Inflammatory macrophage treated with lipopolysaccharide for 1 hour (primary cell): ENCODE measurements around the gene TST.

Experiments
- DNase-seq, 2 donors: peaks; one replicate each; pipeline ENCODE4 v3.0.0-alpha.2; 2020 to 2022

TST gene

GRCh38 chr22:37053310-37054055, 34.2 kb upstream of the TST start:
- peak in 1 of 2 donors; percentile 17 for DNase-seq

- DNase-seq = no peak
These were observed 33.4 kb upstream of the TST start for GRCh38 chr22:37052386-37053309.

GRCh38 chr22:37051391-37052385, 32.4 kb upstream of the TST start, which contains the start of gene KCTD17:
Gene KCTD17 (plus strand): TSS chr22:37051742. CDS start chr22:37051761, 19 bp downstream.
- peak; percentile 64 to 67 for DNase-seq

- DNase-seq = no peak
These were observed 31.7 kb upstream of the TST start for GRCh38 chr22:37050913-37051312.

DNA sequence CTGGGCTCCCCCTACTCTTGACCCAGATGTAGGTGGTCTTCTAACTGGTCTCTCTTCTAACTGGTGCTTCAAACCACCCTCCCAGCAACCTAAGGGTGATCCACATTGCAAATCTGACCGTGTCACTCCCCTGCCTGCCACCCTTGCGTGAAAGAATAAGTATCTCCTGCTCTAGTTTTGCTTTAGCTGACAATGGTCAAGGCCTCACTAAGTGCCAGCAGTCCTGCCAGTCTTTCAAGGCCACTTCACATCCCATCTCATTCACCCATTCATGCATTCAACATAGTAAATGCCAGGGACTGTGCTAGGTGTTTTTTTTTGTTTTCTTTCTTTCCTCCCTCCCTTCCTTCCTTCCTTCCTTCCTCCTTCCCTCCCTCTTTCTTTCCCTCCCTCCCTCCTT, 30.0 kb upstream of the TST start:
- no peak for DNase-seq

- DNase-seq = no peak
These were observed 28.9 kb upstream of the TST start for GRCh38 chr22:37048133-37048532.

GRCh38 chr22:37047006-37047405, 27.8 kb upstream of the TST start:
- no peak for DNase-seq

DNA sequence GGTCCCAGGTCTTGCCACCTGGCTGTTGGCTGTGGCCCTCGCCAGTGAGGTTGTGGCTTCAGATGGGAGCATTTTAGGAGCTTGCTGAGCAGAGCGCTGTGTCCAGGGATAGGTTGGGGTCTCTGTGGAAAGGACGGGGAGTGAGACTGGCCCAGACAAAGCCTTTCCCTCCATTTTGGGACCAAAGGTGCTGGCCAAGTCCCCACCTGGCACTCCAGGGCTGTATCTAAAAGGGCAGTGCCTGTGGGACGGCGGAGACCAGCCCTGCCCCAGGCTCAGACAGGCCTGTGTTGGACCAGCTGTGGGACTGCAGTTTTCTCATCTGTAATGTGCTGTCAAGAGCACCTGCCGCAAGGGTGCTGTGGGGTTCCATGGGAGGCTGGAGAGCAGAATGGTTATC, 27.3 kb upstream of the TST start:
- no peak for DNase-seq

DNA sequence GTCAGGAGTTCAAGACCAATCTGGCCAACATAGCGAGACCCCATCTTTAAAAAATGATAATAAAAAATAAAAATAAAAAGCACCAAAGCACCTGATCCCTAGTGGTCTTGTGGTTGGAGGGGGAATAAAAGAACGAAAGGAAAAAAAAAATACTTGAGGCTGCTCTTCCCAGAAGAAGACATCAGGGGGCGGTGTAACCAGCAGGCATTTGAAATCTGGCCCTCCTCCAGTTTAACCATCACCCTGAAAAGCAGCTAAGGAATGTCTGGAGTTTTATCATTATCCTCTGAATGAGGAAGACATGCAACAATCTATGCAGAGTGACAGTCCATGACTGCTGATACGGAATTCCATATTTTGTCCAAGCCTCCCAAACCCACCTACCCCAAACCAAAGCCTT, 26.7 kb upstream of the TST start:
- DNase-seq = peak in 1 of 2 donors; percentile 33

- peak; percentile 40 to 55 for DNase-seq
These were observed 25.7 kb upstream of the TST start for GRCh38 chr22:37044634-37045625.

- peak; percentile 49 to 54 for DNase-seq
These were observed 24.7 kb upstream of the TST start for GRCh38 chr22:37043828-37044538.

DNA sequence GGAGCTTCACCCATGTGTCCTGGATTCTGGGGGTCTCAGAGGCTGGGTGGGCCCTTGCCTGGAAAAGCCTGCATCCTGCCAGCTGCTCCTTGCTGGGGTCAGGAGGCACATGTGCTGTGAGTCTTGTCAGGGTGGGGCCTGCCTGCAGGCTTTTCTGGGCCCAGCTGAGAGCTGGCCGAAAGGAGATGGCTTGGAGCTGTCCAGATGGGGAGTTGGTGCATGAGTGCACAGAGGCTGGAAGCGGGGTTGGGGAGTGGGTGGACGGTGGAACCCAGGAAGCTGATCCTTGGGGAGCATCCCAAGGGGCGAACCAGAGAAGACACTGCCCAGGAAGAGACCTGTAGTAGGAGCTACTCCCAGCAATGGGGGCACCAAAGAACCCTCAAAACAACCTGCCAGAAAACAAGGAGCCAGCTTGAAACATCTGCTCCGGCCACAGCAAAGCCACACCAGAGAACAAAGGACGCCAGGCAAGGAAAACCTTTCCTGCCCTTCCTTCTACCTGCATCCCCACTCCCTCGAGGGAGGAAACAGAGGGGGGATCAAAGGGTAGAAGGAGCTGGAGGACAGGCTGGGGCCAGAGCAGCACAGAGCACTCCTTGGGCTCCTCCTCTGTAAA, 24.1 kb upstream of the TST start:
- DNase-seq = no peak

DNA sequence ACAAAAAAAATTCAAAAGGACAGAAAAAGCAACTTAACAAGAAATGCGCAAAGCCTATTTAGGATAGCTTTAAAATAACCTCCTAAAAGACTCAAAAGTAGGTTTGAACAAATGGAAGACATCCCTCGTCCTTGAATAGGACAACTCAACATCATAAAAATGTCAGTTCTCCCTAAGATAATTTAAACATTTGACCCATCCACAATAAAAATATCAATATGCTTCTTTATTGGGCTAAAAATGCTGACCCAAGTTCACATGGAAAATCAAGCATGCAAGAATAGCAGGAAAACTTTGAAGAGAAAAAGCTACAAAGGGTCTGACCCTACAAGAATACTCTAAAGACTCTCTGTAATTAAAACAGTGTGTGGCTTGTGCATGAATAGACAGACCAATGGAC, 20.2 kb upstream of the TST start:
- DNase-seq = no peak

- no peak for DNase-seq
These were observed 18.4 kb upstream of the TST start for GRCh38 chr22:37037669-37038068.

DNA sequence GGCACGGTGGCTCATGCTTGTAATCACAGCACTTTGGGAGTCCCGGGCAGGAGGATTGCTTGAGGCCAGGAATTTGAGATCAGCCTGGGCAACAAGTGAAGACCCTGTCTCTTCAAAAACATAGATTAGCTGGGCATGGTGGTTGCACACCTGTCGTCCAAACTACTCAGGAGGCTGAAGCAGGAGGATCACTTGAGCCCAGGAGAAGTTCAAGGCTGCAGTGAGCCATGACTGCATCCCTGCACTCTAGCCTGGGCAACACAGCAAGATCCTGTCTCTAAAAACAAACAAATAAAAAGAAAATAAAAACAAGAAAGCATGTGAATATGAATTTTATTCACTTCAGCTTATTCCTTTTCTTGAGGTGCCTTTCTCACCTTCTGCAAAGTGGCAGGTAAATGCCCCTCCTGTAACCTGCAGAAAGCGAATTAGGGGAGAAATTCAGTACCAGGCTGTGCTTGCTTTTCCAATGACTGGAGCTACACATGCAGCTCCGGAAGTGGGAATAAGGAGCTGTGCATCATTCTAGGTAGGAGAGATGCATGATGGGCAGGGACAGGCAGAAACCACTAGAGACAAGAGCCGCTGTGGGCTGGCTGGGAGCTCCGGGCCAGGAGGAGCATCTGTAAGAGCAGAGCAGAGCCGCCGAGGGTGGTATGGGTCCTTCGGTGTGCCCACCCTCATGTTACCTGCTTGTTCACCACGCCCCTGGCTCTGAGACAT, 17.6 kb upstream of the TST start:
- no peak for DNase-seq

GRCh38 chr22:37033605-37034430, 14.6 kb upstream of the TST start:
- DNase-seq = no peak

GRCh38 chr22:37032535-37033460, 13.6 kb upstream of the TST start:
- DNase-seq = no peak
